Measurements from ENCODE around the gene APBB2.

APBB2 gene

DNA sequence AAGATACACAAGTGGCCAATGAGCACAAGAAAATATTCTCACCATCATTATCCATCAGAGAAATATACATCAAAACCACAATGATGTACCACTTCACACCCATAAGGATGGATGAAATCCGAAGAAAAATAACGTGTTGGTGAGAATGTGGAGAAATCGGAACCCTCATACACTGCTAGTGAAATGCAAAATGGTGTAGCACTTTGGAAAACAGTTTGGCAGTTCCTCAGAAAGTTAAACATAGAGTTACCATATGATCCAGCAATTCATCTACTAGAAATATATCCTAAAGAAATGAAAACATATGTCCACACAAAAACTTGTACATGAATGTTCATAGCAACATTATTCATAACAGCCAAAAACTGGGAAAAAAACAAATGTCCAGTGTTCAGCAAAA lies 18.5 kb upstream of the APBB2 start:
- Histone ChIP-seq H2BK5ac (ENCODE audit: low read depth, low read length, poor library complexity, severe bottlenecking) (no peak overlapping the region), H3K4me3 (ENCODE audit: insufficient read depth in 1 of 2, low read depth in 1 of 2, low read length in 2 of 2) (no peak overlapping the region), H4K8ac (ENCODE audit: low read length) (no peak overlapping the region), H2AK5ac (ENCODE audit: low read length, severe bottlenecking) (no peak overlapping the region), H3K27me3 (ENCODE audit: control insufficient read depth in 1 of 2, insufficient read depth in 1 of 2, low read length in 2 of 2) (no peaks in the 10 kb centered on the region), H3K4ac (ENCODE audit: low read depth in 1 of 2, low read length in 2 of 2) (no peak overlapping the region), H3K9me3 (ENCODE audit: control insufficient read depth, low read length) (no peaks in the 10 kb centered on the region), H2BK12ac (ENCODE audit: low read length in 2 of 2) (no peak overlapping the region), H3K27ac (ENCODE audit: low read length, poor library complexity, severe bottlenecking) (no peak overlapping the region), H3K14ac (ENCODE audit: low read length in 2 of 2) (no peak overlapping the region), H3K4me1 (ENCODE audit: control insufficient read depth, insufficient read depth, low read depth, low read length) (no peaks in the 10 kb centered on the region), H2AFZ (ENCODE audit: low read depth, low read length) (no peak overlapping the region), H3K9ac (ENCODE audit: low read length) (no peak overlapping the region), H4K91ac (ENCODE audit: low read length) (no peak overlapping the region), H2BK120ac (ENCODE audit: low read depth, low read length) (no peak overlapping the region), H3K23ac (ENCODE audit: low read length in 2 of 2) (no peak overlapping the region), H3K18ac (ENCODE audit: low read depth in 1 of 2, low read length in 2 of 2) (no peak overlapping the region), H3K79me1 (replicated peaks; ENCODE audit: low read length, poor library complexity, severe bottlenecking) (no peaks in the 10 kb centered on the region), H2BK15ac (ENCODE audit: low read depth, poor library complexity, severe bottlenecking) (no peak overlapping the region), H3K4me2 (ENCODE audit: low read length, poor library complexity, severe bottlenecking) (no peak overlapping the region), H3K36me3 (ENCODE audit: control insufficient read depth in 1 of 2, insufficient read depth in 2 of 2, low read depth in 1 of 2, low read length in 2 of 2) (no peaks in the 10 kb centered on the region)
- 100% methylated on average over 3 of the region's 3 CpGs for WGBS
- DNase-seq = no peak

DNA sequence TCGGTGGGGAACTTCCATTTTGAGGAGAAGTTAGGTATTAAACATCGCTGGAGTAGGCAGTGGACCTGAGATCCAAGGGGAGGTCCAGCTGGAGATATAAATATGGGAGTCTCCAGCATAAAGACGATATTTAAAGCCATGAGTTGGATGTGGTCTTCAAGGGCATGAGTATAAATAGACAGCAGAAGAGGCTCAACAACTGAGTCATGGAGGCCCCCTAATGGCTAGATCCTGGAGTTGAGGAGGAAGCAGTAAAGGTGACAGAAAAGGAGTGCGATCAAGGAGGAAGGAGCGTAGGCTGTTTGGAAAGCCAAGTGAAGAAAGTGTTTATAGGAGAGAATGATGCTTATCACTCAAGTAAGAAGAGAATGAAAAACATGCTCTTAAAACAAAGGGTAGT lies 18.1 kb upstream of the APBB2 start:
- Histone ChIP-seq H3K18ac (ENCODE audit: low read depth in 1 of 2, low read length in 2 of 2) (no peak overlapping the region), H3K4me1 (ENCODE audit: control insufficient read depth, insufficient read depth, low read depth, low read length) (no peaks in the 10 kb centered on the region), H2BK12ac (ENCODE audit: low read length in 2 of 2) (no peak overlapping the region), H3K79me1 (replicated peaks; ENCODE audit: low read length, poor library complexity, severe bottlenecking) (no peaks in the 10 kb centered on the region), H2BK120ac (ENCODE audit: low read depth, low read length) (no peak overlapping the region), H3K4me3 (ENCODE audit: insufficient read depth in 1 of 2, low read depth in 1 of 2, low read length in 2 of 2) (no peak overlapping the region), H3K4ac (ENCODE audit: low read depth in 1 of 2, low read length in 2 of 2) (no peak overlapping the region), H2AFZ (ENCODE audit: low read depth, low read length) (no peak overlapping the region), H3K23ac (ENCODE audit: low read length in 2 of 2) (no peak overlapping the region), H3K9ac (ENCODE audit: low read length) (no peak overlapping the region), H3K14ac (ENCODE audit: low read length in 2 of 2) (no peak overlapping the region), H3K36me3 (ENCODE audit: control insufficient read depth in 1 of 2, insufficient read depth in 2 of 2, low read depth in 1 of 2, low read length in 2 of 2) (no peaks in the 10 kb centered on the region), H2AK5ac (ENCODE audit: low read length, severe bottlenecking) (no peak overlapping the region), H3K4me2 (ENCODE audit: low read length, poor library complexity, severe bottlenecking) (no peak overlapping the region), H2BK5ac (ENCODE audit: low read depth, low read length, poor library complexity, severe bottlenecking) (no peak overlapping the region), H3K9me3 (ENCODE audit: control insufficient read depth, low read length) (no peaks in the 10 kb centered on the region), H4K91ac (ENCODE audit: low read length) (no peak overlapping the region), H3K27ac (ENCODE audit: low read length, poor library complexity, severe bottlenecking) (no peak overlapping the region), H4K8ac (ENCODE audit: low read length) (no peak overlapping the region), H3K27me3 (ENCODE audit: control insufficient read depth in 1 of 2, insufficient read depth in 1 of 2, low read length in 2 of 2) (no peaks in the 10 kb centered on the region), H2BK15ac (ENCODE audit: low read depth, poor library complexity, severe bottlenecking) (no peak overlapping the region)
- no peak for DNase-seq
- WGBS = 60% methylated on average over 5 of the region's 5 CpGs

DNA sequence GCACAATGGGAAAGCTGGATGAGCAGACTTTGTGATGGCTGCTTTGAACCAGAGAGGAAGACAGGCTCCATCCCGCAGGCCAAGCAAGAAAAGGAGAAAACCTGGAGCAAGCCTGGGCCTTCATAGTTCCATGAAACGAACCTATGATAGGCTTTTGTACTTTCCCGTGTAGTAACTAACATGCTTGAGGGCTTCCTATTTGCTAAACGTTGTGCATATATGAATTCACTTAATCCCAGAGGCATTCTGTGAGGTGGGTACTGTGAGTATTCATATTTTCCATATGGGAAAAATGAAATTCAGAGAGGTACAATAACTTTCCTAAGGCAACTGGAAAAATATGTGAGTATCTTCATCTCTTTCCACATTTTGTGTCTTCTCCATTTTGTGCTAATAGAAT lies 13.6 kb upstream of the APBB2 start:
- H3K18ac ChIP-seq (ENCODE audit: low read depth in 1 of 2, low read length in 2 of 2) = no peak overlapping the region
- no peak overlapping the region for H2BK120ac ChIP-seq (ENCODE audit: low read depth, low read length)
- no peak overlapping the region for H3K4me3 ChIP-seq (ENCODE audit: insufficient read depth in 1 of 2, low read depth in 1 of 2, low read length in 2 of 2)
- no peaks in the 10 kb centered on the region for H3K79me1 ChIP-seq (replicated peaks; ENCODE audit: low read length, poor library complexity, severe bottlenecking)
- H2AFZ ChIP-seq (ENCODE audit: low read depth, low read length) = no peak overlapping the region
- H2BK12ac ChIP-seq (ENCODE audit: low read length in 2 of 2) = no peak overlapping the region
- H3K27me3 ChIP-seq (ENCODE audit: control insufficient read depth in 1 of 2, insufficient read depth in 1 of 2, low read length in 2 of 2) = no peaks in the 10 kb centered on the region
- no peak overlapping the region for H3K23ac ChIP-seq (ENCODE audit: low read length in 2 of 2)
- H3K14ac ChIP-seq (ENCODE audit: low read length in 2 of 2) = no peak overlapping the region
- no peak overlapping the region for H2BK5ac ChIP-seq (ENCODE audit: low read depth, low read length, poor library complexity, severe bottlenecking)
- no peak for DNase-seq
- no peak overlapping the region for H3K4ac ChIP-seq (ENCODE audit: low read depth in 1 of 2, low read length in 2 of 2)
- no peak overlapping the region for H3K27ac ChIP-seq (ENCODE audit: low read length, poor library complexity, severe bottlenecking)
- H4K8ac ChIP-seq (ENCODE audit: low read length) = no peak overlapping the region
- no peaks in the 10 kb centered on the region for H3K9me3 ChIP-seq (ENCODE audit: control insufficient read depth, low read length)
- H2AK5ac ChIP-seq (ENCODE audit: low read length, severe bottlenecking) = no peak overlapping the region
- H3K9ac ChIP-seq (ENCODE audit: low read length) = no peak overlapping the region
- no peak overlapping the region for H4K91ac ChIP-seq (ENCODE audit: low read length)
- no peak overlapping the region for H2BK15ac ChIP-seq (ENCODE audit: low read depth, poor library complexity, severe bottlenecking)
- no peaks in the 10 kb centered on the region for H3K4me1 ChIP-seq (ENCODE audit: control insufficient read depth, insufficient read depth, low read depth, low read length)
- no peaks in the 10 kb centered on the region for H3K36me3 ChIP-seq (ENCODE audit: control insufficient read depth in 1 of 2, insufficient read depth in 2 of 2, low read depth in 1 of 2, low read length in 2 of 2)
- 96% methylated on average over 4 of the region's 4 CpGs for WGBS
- no peak overlapping the region for H3K4me2 ChIP-seq (ENCODE audit: low read length, poor library complexity, severe bottlenecking)

DNA sequence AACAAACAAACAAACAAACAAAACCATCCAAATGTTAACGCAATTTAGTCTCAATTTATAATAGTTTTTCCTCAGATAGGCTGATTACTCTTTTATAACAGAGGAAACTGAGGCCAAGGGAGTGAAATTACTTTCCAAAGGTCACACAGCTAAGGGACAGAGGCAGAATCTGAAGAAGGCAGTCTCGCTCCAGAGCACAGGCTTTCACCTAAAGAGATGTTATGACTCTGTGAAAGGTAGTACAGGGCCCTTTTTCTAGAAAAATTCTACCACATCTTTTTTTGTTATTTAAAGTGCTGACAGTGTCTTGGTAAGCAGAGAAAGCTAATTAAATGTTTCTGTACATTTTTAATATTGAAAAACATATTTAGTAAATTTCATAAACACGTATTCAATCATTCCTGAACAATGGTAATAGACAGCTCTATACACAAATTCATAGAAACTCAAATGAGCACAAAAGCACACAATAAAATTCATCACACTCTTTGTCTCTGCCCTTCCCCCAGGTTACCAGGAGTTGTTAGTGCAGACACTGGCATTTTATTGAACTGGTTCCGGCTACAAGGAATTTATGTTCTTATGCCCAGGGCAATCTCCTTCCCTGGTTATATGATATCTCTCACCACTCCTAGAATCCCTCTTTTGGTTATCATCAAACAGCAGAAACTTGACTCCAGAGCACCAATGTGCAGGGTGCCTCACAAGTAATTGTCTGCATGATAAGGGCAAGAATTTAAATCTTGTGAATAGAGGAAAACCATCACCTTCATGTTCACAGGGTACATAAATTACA lies 7.7 kb upstream of the APBB2 start:
- Histone ChIP-seq H3K4me1 (ENCODE audit: control insufficient read depth, insufficient read depth, low read depth, low read length) (no peaks in the 10 kb centered on the region), H3K79me1 (replicated peaks; ENCODE audit: low read length, poor library complexity, severe bottlenecking) (no peaks in the 10 kb centered on the region), H3K36me3 (ENCODE audit: control insufficient read depth in 1 of 2, insufficient read depth in 2 of 2, low read depth in 1 of 2, low read length in 2 of 2) (no peaks in the 10 kb centered on the region), H2AFZ (ENCODE audit: low read depth, low read length) (no peak overlapping the region), H3K23ac (ENCODE audit: low read length in 2 of 2) (no peak overlapping the region), H3K14ac (ENCODE audit: low read length in 2 of 2) (no peak overlapping the region), H3K4me2 (ENCODE audit: low read length, poor library complexity, severe bottlenecking) (no peak overlapping the region), H2BK12ac (ENCODE audit: low read length in 2 of 2) (no peak overlapping the region), H2BK5ac (ENCODE audit: low read depth, low read length, poor library complexity, severe bottlenecking) (no peak overlapping the region), H3K27ac (ENCODE audit: low read length, poor library complexity, severe bottlenecking) (no peak overlapping the region), H3K9ac (ENCODE audit: low read length) (no peak overlapping the region), H2BK15ac (ENCODE audit: low read depth, poor library complexity, severe bottlenecking) (no peak overlapping the region), H3K4ac (ENCODE audit: low read depth in 1 of 2, low read length in 2 of 2) (no peak overlapping the region), H3K4me3 (ENCODE audit: insufficient read depth in 1 of 2, low read depth in 1 of 2, low read length in 2 of 2) (no peak overlapping the region), H2AK5ac (ENCODE audit: low read length, severe bottlenecking) (no peak overlapping the region), H2BK120ac (ENCODE audit: low read depth, low read length) (no peak overlapping the region), H3K18ac (ENCODE audit: low read depth in 1 of 2, low read length in 2 of 2) (no peak overlapping the region), H3K9me3 (ENCODE audit: control insufficient read depth, low read length) (no peaks in the 10 kb centered on the region), H4K91ac (ENCODE audit: low read length) (no peak overlapping the region), H3K27me3 (ENCODE audit: control insufficient read depth in 1 of 2, insufficient read depth in 1 of 2, low read length in 2 of 2) (no peaks in the 10 kb centered on the region), H4K8ac (ENCODE audit: low read length) (no peak overlapping the region)
- no peak for DNase-seq
- WGBS = 96% methylated on average over 3 of the region's 4 CpGs

Data from mesenchymal stem cell (in vitro differentiated cells and primary cell).